ENCODE measurements around the gene MYO3B.

GRCh38 chr2:170165129-170165528 lies 12.8 kb upstream of the MYO3B start:
- TF ChIP-seq CTCF (IDR thresholded peaks at IDR 0.05) (no peak), ZFX (IDR thresholded peaks at IDR 0.05; ENCODE audit: borderline replicate concordance) (no peak)
